GM18870 (cell line): ENCODE results near the gene ZNF429.
"Not testable (repeated sequence)": the region's sequence is repeated elsewhere in the genome, so short reads cannot be mapped to it uniquely, and the experiment has no call there.

Experiments used
- ATAC-seq: cut with Tn5 transposase; IDR thresholded peaks from one replicate; pipeline ENCODE4 v1.9.1; 2021; ENCODE audit warnings: moderate library complexity; ENCODE audit not compliant: unreplicated experiment

ZNF429 gene

DNA sequence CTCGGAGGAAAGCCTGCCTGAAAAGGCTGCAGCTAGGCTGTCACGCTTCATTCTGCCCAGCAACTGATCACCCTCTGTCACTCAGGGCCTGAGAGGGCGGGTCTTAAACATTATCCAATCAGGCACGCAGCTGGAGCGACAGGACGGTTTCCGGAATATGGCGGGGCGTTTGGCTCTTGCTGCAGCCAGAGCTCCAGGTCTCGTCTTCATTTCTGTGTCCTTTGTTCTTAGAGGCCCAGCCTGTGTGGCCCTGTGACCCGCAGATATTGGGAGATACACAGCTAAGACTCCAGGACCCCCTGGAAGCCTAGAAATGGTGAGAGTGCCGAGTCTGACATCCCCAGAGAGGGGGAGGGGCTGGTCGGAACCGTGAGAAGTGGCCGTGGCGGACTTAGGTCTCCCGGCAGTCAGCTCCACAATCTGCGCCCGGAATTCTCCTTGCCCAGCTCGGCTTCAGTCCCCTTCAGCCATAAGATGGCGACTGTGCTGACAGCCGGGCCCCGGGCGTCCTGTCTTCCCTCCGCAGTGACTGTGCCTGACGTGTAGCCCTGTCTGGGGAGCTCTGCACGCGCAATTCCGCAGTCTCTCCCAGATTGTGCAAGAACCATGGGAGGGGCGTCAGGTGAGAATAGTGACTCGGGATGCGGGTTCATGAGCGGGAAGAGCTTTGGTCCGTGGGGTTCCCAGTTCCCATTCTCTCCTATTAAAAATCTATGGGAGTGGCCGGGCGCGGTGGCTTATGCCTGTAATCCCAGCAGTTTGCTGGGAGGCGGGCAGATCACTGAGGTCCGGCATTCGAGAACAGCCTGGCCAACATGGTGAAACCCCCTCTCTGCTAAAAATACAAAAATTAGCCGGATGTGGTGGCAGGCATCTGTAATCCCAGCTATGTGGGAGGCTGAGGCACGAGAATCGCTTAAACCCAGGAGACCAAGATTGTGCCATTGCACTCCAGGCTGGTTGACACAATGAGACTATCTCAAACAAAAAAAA, at the start of gene ZNF429:
ZNF429 (plus strand) TSS at position 144 of the 993 bp plus-strand sequence; CDS start at position 314, 170 bp downstream.
- peak; percentile 100 for ATAC-seq

DNA sequence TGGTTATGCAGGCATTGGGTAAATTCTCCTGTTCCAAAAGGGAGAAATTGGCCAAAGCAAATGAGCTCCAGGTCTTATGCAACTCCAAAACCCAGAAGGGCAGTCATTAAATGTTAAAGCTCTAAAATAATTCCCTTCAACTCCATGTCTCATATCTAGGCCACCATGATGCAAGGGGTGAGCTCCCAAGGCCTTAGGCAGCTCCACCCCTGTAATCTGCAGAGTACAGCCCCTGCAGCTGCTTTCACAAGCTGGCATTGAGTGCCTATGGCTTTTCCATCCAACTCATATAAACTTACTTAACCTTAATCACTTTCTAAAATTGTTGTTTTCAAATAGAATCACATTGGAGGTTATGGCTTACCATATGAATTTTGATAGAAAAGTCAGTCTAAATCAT, 44.7 kb upstream of the ZNF429 start:
- ATAC-seq: no peak

DNA sequence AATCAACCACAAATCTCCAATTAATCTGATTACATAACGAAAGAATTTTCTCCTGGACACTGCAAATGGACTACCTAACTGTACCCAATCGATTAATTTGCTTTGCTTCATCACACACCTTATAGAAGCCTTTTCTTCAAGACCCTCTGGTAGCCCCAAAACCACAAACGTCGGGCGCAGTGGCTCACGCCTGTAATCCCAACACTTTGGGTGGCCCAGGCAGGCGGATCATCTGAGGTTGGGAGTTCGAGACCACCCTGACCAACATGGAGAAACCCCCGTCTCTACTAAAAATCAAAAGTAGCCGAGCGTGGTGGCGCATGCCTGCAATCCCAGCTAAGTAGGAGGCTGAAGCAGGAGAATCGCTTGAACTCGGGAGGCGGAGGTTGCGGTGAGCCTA, 42.9 kb upstream of the ZNF429 start:
- ATAC-seq: no peak

DNA sequence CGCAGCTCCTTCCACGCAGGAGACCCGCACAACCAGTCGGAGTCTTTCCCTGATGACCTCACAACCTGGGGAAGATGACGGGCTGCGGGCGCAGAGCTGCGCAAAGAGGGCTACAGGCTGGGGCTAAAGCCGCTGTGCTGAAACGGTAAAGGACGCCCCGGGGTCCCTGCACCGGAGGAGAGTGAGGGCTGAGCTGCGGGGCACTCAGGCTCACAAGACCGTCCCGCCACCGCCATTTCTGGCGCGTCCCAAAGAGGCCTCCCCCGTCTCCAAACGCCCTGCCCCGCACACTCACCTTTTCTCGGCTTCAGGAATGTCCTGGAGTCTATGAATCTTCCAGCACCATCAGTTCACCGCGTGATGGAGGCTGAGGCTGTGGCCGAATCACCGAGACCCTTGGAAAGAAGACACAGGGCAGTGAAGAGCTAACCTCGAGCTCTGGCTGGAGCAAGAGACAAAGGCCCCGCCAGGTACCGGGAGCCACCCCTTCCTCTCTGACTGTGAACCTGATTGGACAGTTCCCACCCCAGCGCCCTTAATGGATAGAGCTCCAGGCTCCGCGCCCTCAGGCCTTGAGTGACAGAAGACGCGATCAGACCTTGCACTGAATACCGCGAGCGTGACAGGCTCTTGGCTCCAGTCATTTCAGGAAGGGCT, 41.8 kb upstream of the ZNF429 start:
- ATAC-seq: no peak

DNA sequence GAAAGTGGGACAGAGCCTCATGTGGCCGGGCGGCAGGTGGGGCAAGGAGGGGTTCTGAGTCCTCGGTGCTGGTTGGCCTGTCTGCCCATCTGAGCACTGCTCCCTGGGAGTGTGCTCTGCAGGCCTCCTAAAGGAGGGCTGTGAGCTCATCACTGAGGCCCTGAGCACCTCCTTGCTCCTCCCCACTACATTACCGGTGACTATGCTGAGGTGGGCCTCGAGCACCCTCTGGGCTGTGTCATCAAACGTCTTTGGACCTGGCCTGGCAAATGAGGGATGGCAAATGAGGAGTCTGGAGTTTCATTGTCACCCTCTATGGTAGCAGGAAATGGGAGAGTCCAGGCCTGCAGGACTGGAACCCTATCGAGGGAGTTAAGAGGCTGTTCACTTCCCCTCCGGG, 38.8 kb upstream of the ZNF429 start:
- ATAC-seq: no peak

DNA sequence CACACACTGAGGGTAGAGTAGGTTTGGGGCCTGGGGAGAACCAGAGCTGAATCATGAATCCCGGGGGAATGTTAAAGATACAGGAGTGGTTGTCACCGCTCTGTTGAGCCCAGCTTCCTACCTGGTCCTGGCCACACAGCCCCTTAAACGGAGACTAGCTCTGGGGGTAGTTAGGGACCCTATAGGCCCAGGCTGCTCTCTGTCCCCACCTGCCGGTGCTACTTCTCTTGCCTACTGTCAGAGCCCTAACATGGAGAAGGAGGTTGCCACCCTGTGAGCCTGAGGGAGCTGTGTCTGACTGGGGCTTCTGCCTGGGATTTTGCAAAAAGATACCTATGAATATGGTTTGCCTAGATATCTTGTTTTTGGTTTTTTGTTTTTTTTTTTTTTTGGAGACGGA, 36.6 kb upstream of the ZNF429 start:
- ATAC-seq: no peak

DNA sequence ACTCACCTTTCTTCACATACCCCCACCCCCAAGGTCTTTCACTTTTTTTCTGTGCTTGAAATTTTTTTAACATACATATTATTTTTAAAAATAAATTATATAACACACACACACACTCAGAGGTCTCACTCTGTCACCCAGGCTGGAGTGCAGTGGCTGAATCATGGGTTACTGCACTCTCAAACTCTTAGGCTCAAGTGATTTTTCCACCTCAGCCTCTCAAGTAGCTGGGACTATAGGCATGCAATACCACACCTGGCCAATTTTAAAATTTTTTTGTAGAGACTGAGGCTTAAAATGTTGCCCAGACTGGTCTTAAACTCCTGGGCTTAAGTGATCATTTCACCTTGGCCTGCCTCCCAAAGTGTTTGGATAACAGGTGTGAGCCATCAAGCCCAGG, 32.9 kb upstream of the ZNF429 start:
- ATAC-seq: no peak

DNA sequence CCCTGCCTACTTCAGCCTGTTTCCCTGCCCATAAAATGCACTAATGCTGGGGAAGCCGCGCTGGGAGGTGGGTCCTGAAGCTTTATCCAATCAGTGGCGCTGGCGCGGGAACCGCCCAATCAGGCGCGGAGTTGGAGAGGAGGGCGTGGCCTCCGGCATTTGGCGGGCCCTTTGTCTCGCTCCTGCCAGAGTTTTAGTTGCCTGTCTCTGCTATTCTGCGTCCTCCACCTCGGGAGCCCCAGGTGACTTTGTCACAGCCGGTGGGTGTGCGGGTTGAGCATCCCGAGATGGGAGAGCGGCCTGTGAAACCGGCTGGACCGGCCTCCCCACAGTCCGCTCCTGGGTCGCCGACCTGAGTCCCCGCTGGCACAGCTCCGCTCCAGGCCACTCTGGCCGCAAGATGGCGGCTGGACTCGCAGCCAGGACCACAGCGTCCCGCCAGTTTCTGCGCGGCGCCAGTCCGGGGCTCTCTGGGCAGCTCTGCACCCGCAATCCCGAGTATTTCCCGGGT, 30.7 kb upstream of the ZNF429 start:
- no peak for ATAC-seq

DNA sequence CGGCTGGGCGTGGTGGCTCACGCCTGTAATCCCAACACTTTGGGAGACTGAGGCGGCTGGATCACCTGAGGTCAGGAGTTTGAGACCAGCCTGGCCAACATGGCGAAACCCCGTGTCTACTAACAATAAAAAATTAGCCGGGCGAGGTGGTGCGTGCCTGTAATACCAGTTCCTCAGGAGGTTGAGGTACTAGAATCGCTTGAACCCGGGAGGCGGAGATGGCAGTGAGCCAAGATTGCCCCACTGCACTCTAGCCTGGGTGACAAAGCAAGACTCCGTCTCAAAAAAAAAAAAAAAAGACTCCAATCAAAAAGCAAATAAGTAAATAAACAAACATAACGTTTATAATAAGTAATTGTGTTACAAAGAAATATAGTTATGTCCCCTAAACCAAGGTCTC, 23.0 kb upstream of the ZNF429 start:
- not testable (repeated sequence) for ATAC-seq

DNA sequence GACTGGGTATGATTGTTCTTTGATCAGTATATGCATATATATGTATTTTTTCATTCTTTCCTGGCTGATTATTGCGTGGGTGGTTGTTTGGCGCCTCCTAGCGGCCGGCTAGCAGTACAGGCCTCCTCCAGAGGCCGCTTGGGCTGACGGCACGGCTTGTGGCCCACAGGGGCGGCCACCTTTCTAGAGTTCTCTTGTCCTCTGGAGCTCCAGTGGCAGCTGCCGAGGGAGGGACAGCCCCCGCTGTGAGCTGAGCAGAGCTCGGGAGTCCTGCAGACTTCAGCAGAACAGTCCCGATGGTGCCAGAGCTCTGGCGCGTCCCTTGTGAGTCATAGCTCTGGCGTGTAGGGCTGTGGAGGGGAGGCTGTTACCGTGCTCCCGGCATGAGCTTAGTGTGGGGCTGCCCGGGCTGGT, 22.5 kb upstream of the ZNF429 start:
- no peak for ATAC-seq

DNA sequence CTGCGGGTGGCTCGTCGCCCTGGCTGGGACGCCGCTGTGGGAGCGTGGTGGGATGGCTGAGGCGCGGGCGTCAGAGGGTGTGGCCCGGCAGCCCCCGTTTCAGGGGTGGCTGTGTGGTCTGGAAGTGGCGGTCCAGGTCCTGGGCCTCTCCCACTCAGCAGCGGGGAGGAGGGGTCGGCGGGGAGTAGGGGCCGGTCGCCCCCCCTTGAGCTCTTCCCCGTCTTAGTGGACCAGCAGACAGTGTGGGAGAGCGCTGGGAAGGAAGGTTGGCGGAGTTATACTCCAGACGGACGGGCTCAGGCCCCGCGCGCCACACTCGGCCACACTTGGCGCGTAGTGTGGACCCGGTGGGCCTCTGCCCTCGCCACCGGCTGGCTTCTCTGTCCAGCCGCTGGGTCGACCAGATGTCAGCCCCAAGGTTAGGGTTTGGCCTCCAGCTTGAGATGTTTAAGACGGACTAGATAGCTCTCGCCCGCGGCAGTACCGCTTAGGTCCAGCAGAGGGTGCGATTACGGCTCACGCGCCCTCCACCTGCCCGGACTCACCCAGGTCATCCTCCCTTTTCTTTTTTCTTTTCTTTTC, 21.7 kb upstream of the ZNF429 start:
- ATAC-seq: no peak

DNA sequence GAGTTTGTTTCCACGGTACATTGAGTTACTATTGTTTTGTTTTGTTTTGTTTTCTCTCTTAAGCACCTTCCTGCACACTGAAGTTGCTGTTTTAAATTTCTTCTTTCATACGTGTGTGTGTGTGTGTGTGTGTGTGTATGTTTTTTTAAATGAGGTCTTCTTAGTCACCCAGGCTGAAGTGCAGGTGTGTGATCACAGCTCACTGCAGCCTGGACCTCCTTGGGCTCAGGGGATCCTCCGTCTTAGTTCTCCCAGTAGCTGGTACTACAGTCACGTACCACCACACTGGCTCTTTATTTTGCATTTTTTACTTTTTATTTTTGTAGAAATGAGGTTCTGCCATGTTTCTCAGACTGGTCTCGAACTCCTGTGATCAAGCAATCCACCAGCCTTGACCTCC, 20.8 kb upstream of the ZNF429 start:
- ATAC-seq: no peak

DNA sequence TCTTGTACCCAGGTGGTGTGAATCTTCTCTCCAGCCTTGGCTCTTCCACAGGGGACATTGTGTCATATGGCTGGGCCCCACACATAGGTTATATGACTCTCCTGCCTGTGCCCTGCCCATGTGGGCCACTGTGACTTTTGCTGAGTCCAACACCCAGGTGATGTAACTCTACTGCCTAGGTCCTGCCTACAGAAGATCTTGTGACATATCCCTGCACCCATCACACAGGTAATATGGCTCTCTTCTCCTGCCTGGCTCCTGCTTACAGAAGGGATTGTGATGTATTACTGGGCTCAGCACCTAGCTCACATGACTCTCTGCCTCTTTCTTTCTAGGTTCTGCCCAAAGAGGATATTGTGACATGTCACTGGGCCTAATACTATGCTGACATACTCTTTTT, 19.5 kb upstream of the ZNF429 start:
- no peak for ATAC-seq

DNA sequence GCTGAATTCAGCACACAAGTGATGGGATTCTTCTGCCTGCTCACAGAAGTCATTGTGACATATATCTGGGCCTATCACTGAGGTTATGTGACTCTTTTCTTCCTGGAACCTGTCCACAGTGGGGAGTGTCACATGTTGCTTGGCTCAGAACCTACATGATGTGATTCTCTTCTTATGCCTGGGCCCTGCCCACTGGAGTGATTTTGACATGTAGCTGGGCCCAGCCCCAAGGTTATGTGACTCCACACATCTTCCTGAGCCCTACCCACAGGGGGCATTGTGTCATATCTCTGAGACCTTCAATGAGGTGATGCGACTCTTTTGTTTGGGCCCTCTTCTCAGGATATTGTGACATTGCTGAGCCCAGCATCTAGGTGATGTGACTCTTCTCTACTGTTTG, 17.4 kb upstream of the ZNF429 start:
- no peak for ATAC-seq

DNA sequence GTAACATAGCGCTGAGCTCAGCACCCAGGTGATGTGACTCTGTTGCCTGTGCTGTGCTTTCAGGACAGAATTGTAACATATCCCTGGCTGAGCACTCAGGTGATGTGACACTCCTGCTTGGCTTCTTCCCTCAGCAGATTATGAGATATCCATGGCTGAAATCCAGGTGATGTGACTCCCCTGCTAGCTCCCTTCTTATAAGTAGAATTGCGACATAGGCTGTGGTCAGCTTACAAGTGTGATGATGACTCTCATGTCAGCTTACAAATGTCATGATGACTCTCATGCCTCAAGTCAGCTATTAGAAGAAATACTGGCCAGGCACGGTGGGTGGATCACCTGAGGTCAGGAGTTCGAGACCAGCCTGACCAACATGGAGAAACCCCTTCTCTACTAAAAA, 14.3 kb upstream of the ZNF429 start:
- no peak for ATAC-seq

DNA sequence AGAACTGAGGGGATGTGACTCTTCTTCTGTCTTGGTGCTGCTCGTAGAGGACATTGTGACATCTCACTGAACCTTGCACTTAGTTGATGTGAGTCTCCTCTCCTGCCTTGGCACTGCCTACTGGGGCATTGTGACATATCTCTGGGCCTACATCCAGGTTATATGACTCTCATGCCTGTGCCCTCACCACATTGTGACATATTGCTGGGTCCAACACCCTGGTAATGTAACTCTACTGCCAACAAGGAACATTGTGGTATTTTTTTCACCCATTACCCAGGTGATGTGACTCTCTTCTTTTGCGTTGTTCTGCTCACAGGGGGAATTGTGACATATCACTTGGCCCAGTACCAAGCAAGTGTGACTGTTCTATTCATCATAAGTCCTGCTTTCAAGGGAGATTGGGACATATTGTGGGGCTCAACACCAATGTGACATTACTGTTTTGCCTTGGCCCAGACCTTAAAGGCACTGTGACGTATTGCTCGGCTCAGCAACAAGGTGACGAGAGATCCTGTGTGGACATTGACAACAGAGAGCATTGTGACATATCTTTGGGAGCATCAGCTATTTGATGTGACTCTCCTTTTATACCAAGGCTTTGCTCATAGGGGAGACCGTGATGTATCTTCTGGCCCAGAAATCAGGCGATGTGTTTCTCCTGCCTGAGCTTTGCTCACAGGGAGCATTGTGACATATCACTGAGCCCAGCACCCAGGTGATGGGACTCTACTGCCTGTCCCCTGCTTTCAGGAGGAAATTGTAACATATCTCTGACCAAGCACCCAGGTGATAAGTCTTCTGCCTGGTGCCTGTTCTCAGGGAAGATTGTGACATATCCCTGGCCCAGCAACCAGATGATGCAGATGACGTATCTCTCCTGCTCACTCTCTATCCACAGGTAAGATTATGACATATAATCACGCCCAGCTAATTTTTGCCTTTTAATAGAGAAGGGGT, 12.2 kb upstream of the ZNF429 start:
- no peak for ATAC-seq

DNA sequence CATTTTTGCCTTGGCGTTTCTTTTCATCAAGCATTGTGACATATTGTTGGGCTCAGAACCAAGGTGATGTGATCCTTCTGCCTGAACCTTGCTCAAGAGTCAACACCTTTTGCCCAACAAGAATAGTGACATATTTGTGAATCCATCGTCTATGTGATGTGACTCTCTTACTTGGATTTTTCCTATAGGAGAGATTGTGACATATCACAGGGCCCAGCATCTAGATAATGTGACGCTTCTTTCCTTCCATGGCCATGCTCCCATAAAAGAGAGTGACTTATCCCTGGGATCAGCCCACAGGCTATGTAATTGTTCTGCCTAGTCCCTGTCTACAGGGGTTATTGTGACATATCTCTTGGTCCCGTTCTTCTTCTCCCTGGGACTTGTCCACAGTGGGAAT, 8.5 kb upstream of the ZNF429 start:
- ATAC-seq: no peak

DNA sequence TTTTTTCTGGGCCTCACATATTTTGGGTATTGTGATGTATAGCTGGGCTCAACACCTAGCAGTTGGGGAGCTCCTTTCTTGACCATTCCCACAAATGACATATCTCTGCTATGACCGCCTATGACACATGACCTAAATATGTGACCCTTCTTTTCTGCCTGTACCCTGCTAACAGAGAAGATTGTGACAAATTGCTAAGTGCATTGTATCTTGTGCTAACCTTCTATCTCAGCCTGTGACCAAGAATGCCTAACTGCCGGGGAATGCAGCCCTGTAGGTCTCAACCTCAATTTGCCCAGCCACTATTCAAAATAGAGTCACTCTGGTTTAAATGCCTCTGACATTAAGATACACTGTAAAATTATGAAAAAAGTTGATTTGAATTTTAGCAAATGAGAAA, 6.8 kb upstream of the ZNF429 start:
- ATAC-seq: no peak

DNA sequence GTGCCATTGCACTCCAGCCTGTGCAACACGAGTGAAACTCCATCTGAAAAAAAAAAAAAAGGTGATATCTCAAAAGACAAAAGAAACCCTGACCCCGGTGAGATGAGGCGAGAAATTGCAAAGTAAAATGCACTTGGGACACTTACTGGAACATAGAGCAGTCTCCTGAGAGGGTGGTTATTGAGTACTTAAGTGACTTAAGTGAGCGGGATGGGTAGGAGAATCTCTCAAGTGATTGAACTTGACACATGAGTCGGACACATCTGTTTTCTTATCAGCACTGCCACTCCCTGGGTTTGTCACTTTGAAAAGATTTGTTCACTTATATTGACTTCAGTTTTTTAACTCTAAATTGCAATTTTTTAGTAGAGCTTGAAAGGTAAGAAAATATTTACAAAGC, 2.8 kb downstream of the ZNF429 start:
- ATAC-seq: no peak

DNA sequence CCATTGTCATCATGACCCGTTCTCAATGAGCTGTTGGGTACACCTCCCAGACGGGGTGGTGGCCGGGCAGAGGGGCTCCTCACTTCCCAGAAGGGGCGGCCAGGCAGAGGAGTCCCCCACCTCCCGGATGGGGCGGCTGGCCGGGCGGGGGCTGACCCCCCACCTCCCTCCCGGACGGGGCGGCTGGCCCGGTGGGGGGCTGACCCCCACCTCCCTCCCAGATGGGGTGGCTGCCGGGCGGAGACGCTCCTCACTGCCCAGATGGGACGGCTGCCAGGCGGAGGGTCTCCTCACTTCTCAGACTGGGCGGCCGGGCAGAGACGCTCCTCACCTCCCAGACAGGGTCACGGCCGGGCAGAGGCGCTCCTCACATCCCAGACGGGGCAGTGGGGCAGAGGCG, 5.7 kb downstream of the ZNF429 start:
- ATAC-seq: not testable (repeated sequence)
